ENCODE measurements around the gene CPEB4. TPM values are rescaled to one million over a fixed set of nuclear protein-coding genes. Genes with fewer than 3 reads are reported as not detected.

CPEB4 gene
- total and polyA plus RNA-seq, 9 of the 15 experiments (the other 6 are each of a cell fraction or from before 2014, with no cell fraction given) = 7.4 to 21.3 (median 12.4) TPM

GRCh38 chr5:173853370-173854131 is 34.6 kb upstream of the CPEB4 start (continued):
- TF ChIP-seq, protein P1, sequence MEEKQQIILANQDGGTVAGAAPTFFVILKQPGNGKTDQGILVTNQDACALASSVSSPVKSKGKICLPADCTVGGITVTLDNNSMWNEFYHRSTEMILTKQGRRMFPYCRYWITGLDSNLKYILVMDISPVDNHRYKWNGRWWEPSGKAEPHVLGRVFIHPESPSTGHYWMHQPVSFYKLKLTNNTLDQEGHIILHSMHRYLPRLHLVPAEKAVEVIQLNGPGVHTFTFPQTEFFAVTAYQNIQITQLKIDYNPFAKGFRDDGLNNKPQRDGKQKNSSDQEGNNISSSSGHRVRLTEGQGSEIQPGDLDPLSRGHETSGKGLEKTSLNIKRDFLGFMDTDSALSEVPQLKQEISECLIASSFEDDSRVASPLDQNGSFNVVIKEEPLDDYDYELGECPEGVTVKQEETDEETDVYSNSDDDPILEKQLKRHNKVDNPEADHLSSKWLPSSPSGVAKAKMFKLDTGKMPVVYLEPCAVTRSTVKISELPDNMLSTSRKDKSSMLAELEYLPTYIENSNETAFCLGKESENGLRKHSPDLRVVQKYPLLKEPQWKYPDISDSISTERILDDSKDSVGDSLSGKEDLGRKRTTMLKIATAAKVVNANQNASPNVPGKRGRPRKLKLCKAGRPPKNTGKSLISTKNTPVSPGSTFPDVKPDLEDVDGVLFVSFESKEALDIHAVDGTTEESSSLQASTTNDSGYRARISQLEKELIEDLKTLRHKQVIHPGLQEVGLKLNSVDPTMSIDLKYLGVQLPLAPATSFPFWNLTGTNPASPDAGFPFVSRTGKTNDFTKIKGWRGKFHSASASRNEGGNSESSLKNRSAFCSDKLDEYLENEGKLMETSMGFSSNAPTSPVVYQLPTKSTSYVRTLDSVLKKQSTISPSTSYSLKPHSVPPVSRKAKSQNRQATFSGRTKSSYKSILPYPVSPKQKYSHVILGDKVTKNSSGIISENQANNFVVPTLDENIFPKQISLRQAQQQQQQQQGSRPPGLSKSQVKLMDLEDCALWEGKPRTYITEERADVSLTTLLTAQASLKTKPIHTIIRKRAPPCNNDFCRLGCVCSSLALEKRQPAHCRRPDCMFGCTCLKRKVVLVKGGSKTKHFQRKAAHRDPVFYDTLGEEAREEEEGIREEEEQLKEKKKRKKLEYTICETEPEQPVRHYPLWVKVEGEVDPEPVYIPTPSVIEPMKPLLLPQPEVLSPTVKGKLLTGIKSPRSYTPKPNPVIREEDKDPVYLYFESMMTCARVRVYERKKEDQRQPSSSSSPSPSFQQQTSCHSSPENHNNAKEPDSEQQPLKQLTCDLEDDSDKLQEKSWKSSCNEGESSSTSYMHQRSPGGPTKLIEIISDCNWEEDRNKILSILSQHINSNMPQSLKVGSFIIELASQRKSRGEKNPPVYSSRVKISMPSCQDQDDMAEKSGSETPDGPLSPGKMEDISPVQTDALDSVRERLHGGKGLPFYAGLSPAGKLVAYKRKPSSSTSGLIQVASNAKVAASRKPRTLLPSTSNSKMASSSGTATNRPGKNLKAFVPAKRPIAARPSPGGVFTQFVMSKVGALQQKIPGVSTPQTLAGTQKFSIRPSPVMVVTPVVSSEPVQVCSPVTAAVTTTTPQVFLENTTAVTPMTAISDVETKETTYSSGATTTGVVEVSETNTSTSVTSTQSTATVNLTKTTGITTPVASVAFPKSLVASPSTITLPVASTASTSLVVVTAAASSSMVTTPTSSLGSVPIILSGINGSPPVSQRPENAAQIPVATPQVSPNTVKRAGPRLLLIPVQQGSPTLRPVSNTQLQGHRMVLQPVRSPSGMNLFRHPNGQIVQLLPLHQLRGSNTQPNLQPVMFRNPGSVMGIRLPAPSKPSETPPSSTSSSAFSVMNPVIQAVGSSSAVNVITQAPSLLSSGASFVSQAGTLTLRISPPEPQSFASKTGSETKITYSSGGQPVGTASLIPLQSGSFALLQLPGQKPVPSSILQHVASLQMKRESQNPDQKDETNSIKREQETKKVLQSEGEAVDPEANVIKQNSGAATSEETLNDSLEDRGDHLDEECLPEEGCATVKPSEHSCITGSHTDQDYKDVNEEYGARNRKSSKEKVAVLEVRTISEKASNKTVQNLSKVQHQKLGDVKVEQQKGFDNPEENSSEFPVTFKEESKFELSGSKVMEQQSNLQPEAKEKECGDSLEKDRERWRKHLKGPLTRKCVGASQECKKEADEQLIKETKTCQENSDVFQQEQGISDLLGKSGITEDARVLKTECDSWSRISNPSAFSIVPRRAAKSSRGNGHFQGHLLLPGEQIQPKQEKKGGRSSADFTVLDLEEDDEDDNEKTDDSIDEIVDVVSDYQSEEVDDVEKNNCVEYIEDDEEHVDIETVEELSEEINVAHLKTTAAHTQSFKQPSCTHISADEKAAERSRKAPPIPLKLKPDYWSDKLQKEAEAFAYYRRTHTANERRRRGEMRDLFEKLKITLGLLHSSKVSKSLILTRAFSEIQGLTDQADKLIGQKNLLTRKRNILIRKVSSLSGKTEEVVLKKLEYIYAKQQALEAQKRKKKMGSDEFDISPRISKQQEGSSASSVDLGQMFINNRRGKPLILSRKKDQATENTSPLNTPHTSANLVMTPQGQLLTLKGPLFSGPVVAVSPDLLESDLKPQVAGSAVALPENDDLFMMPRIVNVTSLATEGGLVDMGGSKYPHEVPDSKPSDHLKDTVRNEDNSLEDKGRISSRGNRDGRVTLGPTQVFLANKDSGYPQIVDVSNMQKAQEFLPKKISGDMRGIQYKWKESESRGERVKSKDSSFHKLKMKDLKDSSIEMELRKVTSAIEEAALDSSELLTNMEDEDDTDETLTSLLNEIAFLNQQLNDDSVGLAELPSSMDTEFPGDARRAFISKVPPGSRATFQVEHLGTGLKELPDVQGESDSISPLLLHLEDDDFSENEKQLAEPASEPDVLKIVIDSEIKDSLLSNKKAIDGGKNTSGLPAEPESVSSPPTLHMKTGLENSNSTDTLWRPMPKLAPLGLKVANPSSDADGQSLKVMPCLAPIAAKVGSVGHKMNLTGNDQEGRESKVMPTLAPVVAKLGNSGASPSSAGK (IDR thresholded peaks at IDR 0.05) = peak; percentile 84
- TF ChIP-seq ATF7 (IDR thresholded peaks at IDR 0.05) = peak; percentile 61; the same call in 1 of the 2 replicates
- TF ChIP-seq SIX5 (IDR thresholded peaks at IDR 0.05; ENCODE audit: borderline replicate concordance in 1 of 2, insufficient read depth in 1 of 2, low read depth in 1 of 2, low read length in 2 of 2) = peak in 1 of 2 experiments; percentile 13; a peak in 1 of 4 replicates
- peak; percentile 63 for TF ChIP-seq CREM (IDR thresholded peaks at IDR 0.05; ENCODE audit: low read depth)
- TF ChIP-seq PPARD (CRISPR knock-in tag; IDR thresholded peaks at IDR 0.05) = no peak
- no peak for TF ChIP-seq CEBPG (CRISPR knock-in tag; IDR thresholded peaks at IDR 0.05)
- no peak; a peak in 1 of 4 replicates for TF ChIP-seq CEBPG (tag; conservative IDR thresholded peaks at IDR 0.05 in 1 of 2, IDR thresholded peaks at IDR 0.05 in 1 of 2)
- no peak for TF ChIP-seq RBM15 (IDR thresholded peaks at IDR 0.05; ENCODE audit: insufficient read depth, low read length)
- TF ChIP-seq MLLT1 (IDR thresholded peaks at IDR 0.05) = peak; percentile 25 to 50; a peak in 3 of 4 replicates
- peak; percentile 52; the same call in 1 of the 2 replicates for TF ChIP-seq ILK (tag; IDR thresholded peaks at IDR 0.05; ENCODE audit: borderline replicate concordance, low read depth)
- no peak for TF ChIP-seq ZNF354B (CRISPR knock-in tag; IDR thresholded peaks at IDR 0.05)
- peak; percentile 93 for TF ChIP-seq JUND (IDR thresholded peaks at IDR 0.05; ENCODE audit: borderline replicate concordance, low read depth, low read length)
- TF ChIP-seq JUND (tag; IDR thresholded peaks at IDR 0.05; ENCODE audit: borderline replicate concordance, low read depth, low read length) = peak; percentile 91; the same call in 2 of the 3 replicates
